ENCODE results near the gene HSF5.

DNA sequence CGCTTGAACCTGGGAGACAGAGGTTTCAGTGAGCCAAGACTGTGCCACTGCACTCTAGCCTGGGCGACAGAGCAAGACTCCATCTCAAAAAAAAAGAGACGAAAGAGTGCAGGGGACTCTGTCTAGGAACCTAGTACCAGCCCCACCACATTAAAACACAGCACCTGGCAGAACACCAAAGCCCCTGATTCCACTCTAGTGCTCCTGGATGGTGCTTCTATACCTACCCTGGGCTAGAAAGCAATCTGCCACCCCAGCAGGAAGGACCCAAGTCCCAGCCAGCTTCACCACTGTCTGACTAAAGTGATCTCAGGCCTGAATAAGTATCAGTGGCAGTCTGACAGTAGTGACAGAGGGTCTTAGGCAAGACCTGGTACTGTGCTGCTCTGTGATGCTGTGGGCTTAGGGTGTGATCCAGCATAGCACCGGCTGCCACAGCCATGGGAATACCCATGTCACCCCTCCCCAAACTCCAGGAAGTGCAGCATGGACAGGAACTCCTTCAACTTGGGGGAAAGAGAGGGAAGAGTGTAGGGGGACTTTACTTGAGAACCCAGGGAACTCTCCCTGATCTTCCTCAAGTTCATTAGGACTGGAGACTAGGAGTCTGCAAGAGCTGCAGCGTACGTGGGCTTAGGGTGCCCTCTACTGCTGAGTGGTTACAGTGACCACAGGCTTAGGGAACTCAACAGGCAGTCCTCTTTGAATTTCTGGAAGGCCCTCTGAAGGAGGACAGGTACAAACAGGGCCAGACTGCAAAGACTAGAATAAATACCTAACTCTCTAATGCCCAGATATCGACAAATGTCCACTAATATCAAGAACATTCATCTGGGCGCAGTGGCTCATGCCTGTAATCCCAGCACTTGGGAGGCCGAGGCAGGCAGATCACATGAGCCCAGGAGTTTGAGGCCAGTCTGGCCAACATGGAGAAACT, 40.9 kb downstream of the HSF5 start:
- TF ChIP-seq RARB (CRISPR knock-in tag; IDR thresholded peaks at IDR 0.05) (no peak), PATZ1 (CRISPR knock-in tag; IDR thresholded peaks at IDR 0.05; ENCODE audit: borderline replicate concordance) (no peak), BACH2 (CRISPR knock-in tag; IDR thresholded peaks at IDR 0.05; ENCODE audit: borderline replicate concordance) (no peak), ZFP30 (CRISPR knock-in tag; IDR thresholded peaks at IDR 0.05) (no peak), ESRRG (CRISPR knock-in tag; IDR thresholded peaks at IDR 0.05) (no peak), ZNF565 (CRISPR knock-in tag; conservative IDR thresholded peaks at IDR 0.05; ENCODE audit: low read depth) (no peak), ZFP3 (CRISPR knock-in tag; IDR thresholded peaks at IDR 0.05) (no peak), SNAI2 (CRISPR knock-in tag; IDR thresholded peaks at IDR 0.05) (no peak), TCF4 (CRISPR knock-in tag; IDR thresholded peaks at IDR 0.05; ENCODE audit: borderline replicate concordance) (no peak)
- TF ChIP-seq, protein P1, sequence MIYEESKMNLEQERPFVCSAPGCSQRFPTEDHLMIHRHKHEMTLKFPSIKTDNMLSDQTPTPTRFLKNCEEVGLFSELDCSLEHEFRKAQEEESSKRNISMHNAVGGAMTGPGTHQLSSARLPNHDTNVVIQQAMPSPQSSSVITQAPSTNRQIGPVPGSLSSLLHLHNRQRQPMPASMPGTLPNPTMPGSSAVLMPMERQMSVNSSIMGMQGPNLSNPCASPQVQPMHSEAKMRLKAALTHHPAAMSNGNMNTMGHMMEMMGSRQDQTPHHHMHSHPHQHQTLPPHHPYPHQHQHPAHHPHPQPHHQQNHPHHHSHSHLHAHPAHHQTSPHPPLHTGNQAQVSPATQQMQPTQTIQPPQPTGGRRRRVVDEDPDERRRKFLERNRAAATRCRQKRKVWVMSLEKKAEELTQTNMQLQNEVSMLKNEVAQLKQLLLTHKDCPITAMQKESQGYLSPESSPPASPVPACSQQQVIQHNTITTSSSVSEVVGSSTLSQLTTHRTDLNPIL (CRISPR knock-in tag; IDR thresholded peaks at IDR 0.05; ENCODE audit: low read depth): no peak
